BLaER1 treated with 17β-estradiol and CSF1 and Interleukin-3, amounts not matched to agents 10 nM and 100 nM (cell line): Measurements from ENCODE around the gene NGF.

Experiments used
- H3K27ac ChIP-seq, 11 experiments: shearing (Covaris generic); formaldehyde crosslinking; 2 replicates each; pipeline ENCODE4 v1.8.1; 2022
- H3K27me3 ChIP-seq, 11 experiments: shearing (Covaris generic); formaldehyde crosslinking; 2 replicates each; pipeline ENCODE4 v1.8.1; 2022
- H3K36me3 ChIP-seq, 11 experiments: shearing (Covaris generic); formaldehyde crosslinking; 2 replicates each; pipeline ENCODE4 v1.8.1; 2022
- H3K4me1 ChIP-seq, 10 experiments: shearing (Covaris generic); formaldehyde crosslinking; 2 replicates each; pipeline ENCODE4 v1.8.1; 2022
- H3K4me2 ChIP-seq, 11 experiments: shearing (Covaris generic); formaldehyde crosslinking; 2 replicates each; pipeline ENCODE4 v1.8.1; 2022
- H3K4me3 ChIP-seq, 10 experiments: shearing (Covaris generic); formaldehyde crosslinking; 2 replicates each; pipeline ENCODE4 v1.8.1; 2022
- H3K9ac ChIP-seq, 11 experiments: shearing (Covaris generic); formaldehyde crosslinking; 2 replicates each; pipeline ENCODE4 v1.8.1; 2022
- H3K9me3 ChIP-seq, 11 experiments: shearing (Covaris generic); formaldehyde crosslinking; replicated peaks in 1 of 11; 2 replicates each; pipeline ENCODE4 v1.8.1; 2022
- H4K20me1 ChIP-seq, 11 experiments: shearing (Covaris generic); formaldehyde crosslinking; 2 replicates each; pipeline ENCODE4 v1.8.1; 2022
- Cebpa-rat ChIP-seq, 11 experiments: shearing (Covaris generic); IDR thresholded peaks; 2 replicates each; pipeline ENCODE4 v1.8.1; 2022

NGF gene

GRCh38 chr1:115293899-115294298 is 44.1 kb downstream of the NGF start:
- Histone ChIP-seq H3K4me3 (no peak overlapping the region), H3K9ac (no peak overlapping the region), H3K4me1 (peaks cover 0 to 2% (median 0%) of the 10 kb centered on the region in 10 experiments; a peak in 3 of 20 replicates), H4K20me1 (no peaks in the 10 kb centered on the region), H3K4me2 (no peak overlapping the region), H3K36me3 (no peaks in the 10 kb centered on the region), H3K9me3 (no peaks in the 10 kb centered on the region), H3K27ac (no peak overlapping the region), H3K27me3 (no peaks in the 10 kb centered on the region)
- 0 out of 22 replicates have a peak, but pooled peaks of 1 of the 11 experiments have one; percentile 28 for TF ChIP-seq Cebpa-rat (IDR thresholded peaks at IDR 0.05)

GRCh38 chr1:115293006-115293405 is 45.0 kb downstream of the NGF start:
- Histone ChIP-seq H3K9me3 (no peaks in the 10 kb centered on the region), H3K36me3 (no peaks in the 10 kb centered on the region), H3K9ac (no peak overlapping the region), H3K27ac (no peak overlapping the region), H3K4me3 (no peak overlapping the region), H3K4me2 (no peak overlapping the region), H4K20me1 (no peaks in the 10 kb centered on the region), H3K27me3 (no peaks in the 10 kb centered on the region), H3K4me1 (no peaks in the 10 kb centered on the region)
- no peak for TF ChIP-seq Cebpa-rat (IDR thresholded peaks at IDR 0.05)

GRCh38 chr1:115291741-115292140 is 46.3 kb downstream of the NGF start:
- Histone ChIP-seq H3K4me2 (no peak overlapping the region), H4K20me1 (no peaks in the 10 kb centered on the region), H3K4me1 (no peaks in the 10 kb centered on the region), H3K4me3 (no peak overlapping the region), H3K27ac (no peak overlapping the region), H3K9ac (no peak overlapping the region), H3K9me3 (no peaks in the 10 kb centered on the region), H3K27me3 (no peaks in the 10 kb centered on the region), H3K36me3 (no peaks in the 10 kb centered on the region)
- no peak for TF ChIP-seq Cebpa-rat (IDR thresholded peaks at IDR 0.05)

- Histone ChIP-seq H3K9me3 (no peaks in the 10 kb centered on the region), H3K4me1 (peaks cover 0 to 6% (median 0%) of the 10 kb centered on the region in 10 experiments; a peak in 3 of 20 replicates), H3K9ac (no peak overlapping the region), H4K20me1 (no peaks in the 10 kb centered on the region), H3K4me3 (no peak overlapping the region), H3K27ac (no peak overlapping the region), H3K27me3 (no peaks in the 10 kb centered on the region), H3K36me3 (no peaks in the 10 kb centered on the region), H3K4me2 (no peak overlapping the region)
- no peak for TF ChIP-seq Cebpa-rat (IDR thresholded peaks at IDR 0.05)
Measured at GRCh38 chr1:115289940-115290339, 48.1 kb downstream of the NGF start.

- Histone ChIP-seq H3K4me2 (no peak overlapping the region), H3K36me3 (no peaks in the 10 kb centered on the region), H3K4me1 (peaks cover 0 to 9% (median 0%) of the 10 kb centered on the region in 10 experiments; a peak in 3 of 20 replicates), H3K9ac (no peak overlapping the region), H4K20me1 (no peaks in the 10 kb centered on the region), H3K9me3 (no peaks in the 10 kb centered on the region), H3K4me3 (no peak overlapping the region), H3K27ac (no peak overlapping the region), H3K27me3 (no peaks in the 10 kb centered on the region)
- TF ChIP-seq Cebpa-rat (IDR thresholded peaks at IDR 0.05): no peak
Measured at GRCh38 chr1:115288591-115289198, 49.4 kb downstream of the NGF start.

GRCh38 chr1:115286431-115287205 is 51.4 kb downstream of the NGF start:
- Histone ChIP-seq H3K9ac (no peak overlapping the region), H3K36me3 (no peaks in the 10 kb centered on the region), H3K4me3 (no peak overlapping the region), H3K4me2 (no peak overlapping the region), H3K27me3 (no peaks in the 10 kb centered on the region), H3K27ac (no peak overlapping the region), H3K9me3 (no peaks in the 10 kb centered on the region), H3K4me1 (peaks cover 0 to 13% (median 2%) of the 10 kb centered on the region in 10 experiments; a peak in 8 of 20 replicates), H4K20me1 (no peaks in the 10 kb centered on the region)
- no peak for TF ChIP-seq Cebpa-rat (IDR thresholded peaks at IDR 0.05)

GRCh38 chr1:115284209-115284608 is 53.8 kb downstream of the NGF start:
- Histone ChIP-seq H3K36me3 (no peaks in the 10 kb centered on the region), H4K20me1 (no peaks in the 10 kb centered on the region)
- no peak for TF ChIP-seq Cebpa-rat (IDR thresholded peaks at IDR 0.05)

GRCh38 chr1:115283681-115284146 is 54.3 kb downstream of the NGF start:
- 0 out of 22 replicates have a peak overlapping the region, but pooled peaks of 1 of the 11 experiments have one; percentile 6 for H3K27ac ChIP-seq
- H3K36me3 ChIP-seq: no peaks in the 10 kb centered on the region

More at GRCh38 chr1:115284209-115284608, 53.8 kb downstream of the NGF start:
- no peaks in the 10 kb centered on the region for H3K9me3 ChIP-seq
- H3K4me2 ChIP-seq: no peak overlapping the region
- no peaks in the 10 kb centered on the region for H3K27me3 ChIP-seq
- H3K9ac ChIP-seq: no peak overlapping the region
- H3K4me1 ChIP-seq: peaks cover 0 to 13% (median 2%) of the 10 kb centered on the region in 10 experiments; a peak in 8 of 20 replicates
- H3K27ac ChIP-seq: no peak overlapping the region
- H3K4me3 ChIP-seq: no peak overlapping the region

GRCh38 chr1:115283249-115283648 is 54.8 kb downstream of the NGF start:
- peaks cover 0 to 13% (median 2%) of the 10 kb centered on the region in 10 experiments; a peak in 8 of 20 replicates for H3K4me1 ChIP-seq
- no peaks in the 10 kb centered on the region for H3K36me3 ChIP-seq
- no peak overlapping the region for H3K9ac ChIP-seq
- no peaks in the 10 kb centered on the region for H3K9me3 ChIP-seq
- H3K27ac ChIP-seq: 0 out of 22 replicates have a peak overlapping the region, but pooled peaks of 1 of the 11 experiments have one; percentile 6
- no peaks in the 10 kb centered on the region for H3K27me3 ChIP-seq
- TF ChIP-seq Cebpa-rat (IDR thresholded peaks at IDR 0.05): no peak
- no peak overlapping the region for H3K4me3 ChIP-seq
- H4K20me1 ChIP-seq: no peaks in the 10 kb centered on the region
- peak overlapping the region in 3 of 11 experiments; percentile 0 to 54 (median 9); a peak in 3 of 22 replicates for H3K4me2 ChIP-seq

More at GRCh38 chr1:115283681-115284146, 54.3 kb downstream of the NGF start:
- no peak for TF ChIP-seq Cebpa-rat (IDR thresholded peaks at IDR 0.05)
- Histone ChIP-seq H3K9ac (no peak overlapping the region), H3K27me3 (no peaks in the 10 kb centered on the region), H3K4me3 (no peak overlapping the region), H3K4me2 (no peak overlapping the region; a peak in 1 of 22 replicates), H4K20me1 (no peaks in the 10 kb centered on the region), H3K4me1 (peaks cover 0 to 13% (median 2%) of the 10 kb centered on the region in 10 experiments; a peak in 8 of 20 replicates), H3K9me3 (no peaks in the 10 kb centered on the region)
